OCI-LY3 (cell line): ENCODE results near the gene SUPT3H.

Source experiments
- H2AFZ ChIP-seq: fragments of 200-600, 300-600 bp; shearing (Covaris generic); 2 replicates; pipeline ENCODE4 v1.6.0; 2014; ENCODE audit warnings: antibody characterized with exemption, low read depth, low read length
- H3K27ac ChIP-seq: fragments of 200-600, 300-600 bp; sonication (generic); 2 replicates; pipeline ENCODE4 v1.5.1; 2014; ENCODE audit warnings: mild to moderate bottlenecking, low read length, moderate library complexity, mixed read lengths
- H3K27me3 ChIP-seq: fragments of 200-600, 300-600 bp; sonication (generic); 2 replicates; pipeline ENCODE4 v1.6.1; 2014; ENCODE audit warnings: low read depth, low read length, mixed read lengths
- H3K36me3 ChIP-seq: fragments of 200-600, 300-600 bp; sonication (generic); replicated peaks from 2 replicates; pipeline ENCODE3; 2014; ENCODE audit warnings: low read depth, low read length, mixed read lengths
- H3K4me1 ChIP-seq: fragments of 300-600, 200-600 bp; sonication (generic); 2 replicates; pipeline ENCODE4 v1.6.1; 2014; ENCODE audit warnings: low read length, mixed read lengths
- H3K4me2 ChIP-seq: fragments of 200-600, 300-600 bp; sonication (generic); 2 replicates; pipeline ENCODE4 v1.6.1; 2014; ENCODE audit warnings: low read length, mixed read lengths
- H3K4me3 ChIP-seq: fragments of 300-600, 200-600 bp; sonication (generic); 2 replicates; pipeline ENCODE4 v1.5.1; 2014; ENCODE audit warnings: antibody characterized with exemption, mild to moderate bottlenecking, low read length, moderate library complexity
- H3K79me2 ChIP-seq: fragments of 300-600, 200-600 bp; shearing (Covaris generic); 2 replicates; pipeline ENCODE4 v1.6.1; 2014; ENCODE audit warnings: mild to moderate bottlenecking, low read length, mixed read lengths
- H3K9ac ChIP-seq: fragments of 300-600, 200-600 bp; shearing (Covaris generic); 2 replicates; pipeline ENCODE4 v1.6.0; 2014; ENCODE audit warnings: mild to moderate bottlenecking, low read length, moderate library complexity
- H3K9me3 ChIP-seq: fragments of 200-600, 300-600 bp; shearing (Covaris generic); 2 replicates; pipeline ENCODE4 v1.6.1; 2014; ENCODE audit warnings: low read length, mixed read lengths; ENCODE audit not compliant: insufficient read depth
- H4K20me1 ChIP-seq: fragments of 200-600, 300-600 bp; sonication (generic); 2 replicates; pipeline ENCODE4 v1.6.1; 2016; ENCODE audit warnings: low read length, mixed read lengths; ENCODE audit not compliant: insufficient read depth
- CTCF ChIP-seq: fragments of 200-600, 300-600 bp; sonication (generic); IDR thresholded peaks from 2 replicates; pipeline ENCODE4 v1.5.1; 2014; ENCODE audit warnings: antibody characterized with exemption, low read length, low read depth
- EZH2phosphoT487 ChIP-seq: fragments of 200-600 bp; shearing (Covaris generic); IDR thresholded peaks from 2 replicates; pipeline ENCODE4 v1.6.1; 2018; ENCODE audit warnings: antibody characterized with exemption, mixed run types, low read depth

Gene SUPT3H

DNA sequence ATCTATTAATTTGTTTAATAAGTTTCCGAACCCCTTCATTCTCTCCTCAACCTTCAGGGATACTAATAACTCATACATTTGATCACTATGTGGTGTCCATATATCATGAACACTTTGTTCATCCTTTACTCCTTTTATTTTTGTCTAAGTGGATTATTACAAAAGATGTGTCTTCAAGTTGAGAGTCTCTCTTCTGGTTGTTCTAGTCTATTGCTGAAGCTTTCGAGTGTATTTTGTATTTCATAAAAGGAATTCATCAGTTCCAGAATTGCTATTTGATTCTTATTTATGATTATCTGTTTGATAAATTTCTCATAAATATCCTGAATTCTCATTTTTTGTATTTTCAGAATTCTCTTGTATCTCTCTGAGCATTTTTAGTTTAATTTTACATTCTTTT is 146.1 kb downstream of the SUPT3H start:
- H3K9me3 ChIP-seq = peaks cover 16% of the 10 kb centered on the region; the same call in 1 of the 2 replicates
- no peak overlapping the region for H3K27ac ChIP-seq
- no peaks in the 10 kb centered on the region for H3K27me3 ChIP-seq
- H4K20me1 ChIP-seq = no peaks in the 10 kb centered on the region
- H3K4me3 ChIP-seq = no peak overlapping the region
- no peaks in the 10 kb centered on the region for H3K79me2 ChIP-seq
- no peak overlapping the region for H3K4me2 ChIP-seq
- no peaks in the 10 kb centered on the region for H3K4me1 ChIP-seq
- H3K9ac ChIP-seq = no peak overlapping the region
- TF ChIP-seq CTCF = no peak
- TF ChIP-seq EZH2phosphoT487 = no peak
- H3K36me3 ChIP-seq = peaks cover 9% of the 10 kb centered on the region
- no peak overlapping the region for H2AFZ ChIP-seq

- no peaks in the 10 kb centered on the region for H4K20me1 ChIP-seq
- H3K4me2 ChIP-seq = no peak overlapping the region
- no peak overlapping the region for H2AFZ ChIP-seq
- H3K36me3 ChIP-seq = peaks cover 9% of the 10 kb centered on the region
- peaks cover 16% of the 10 kb centered on the region; the same call in 1 of the 2 replicates for H3K9me3 ChIP-seq
- H3K4me1 ChIP-seq = no peaks in the 10 kb centered on the region
- H3K27me3 ChIP-seq = no peaks in the 10 kb centered on the region
- H3K27ac ChIP-seq = no peak overlapping the region
- H3K79me2 ChIP-seq = no peaks in the 10 kb centered on the region
- H3K4me3 ChIP-seq = no peak overlapping the region
- no peak overlapping the region for H3K9ac ChIP-seq
- no peak for TF ChIP-seq CTCF
- no peak for TF ChIP-seq EZH2phosphoT487
These were observed 148.3 kb downstream of the SUPT3H start for GRCh38 chr6:45229416-45229815.

DNA sequence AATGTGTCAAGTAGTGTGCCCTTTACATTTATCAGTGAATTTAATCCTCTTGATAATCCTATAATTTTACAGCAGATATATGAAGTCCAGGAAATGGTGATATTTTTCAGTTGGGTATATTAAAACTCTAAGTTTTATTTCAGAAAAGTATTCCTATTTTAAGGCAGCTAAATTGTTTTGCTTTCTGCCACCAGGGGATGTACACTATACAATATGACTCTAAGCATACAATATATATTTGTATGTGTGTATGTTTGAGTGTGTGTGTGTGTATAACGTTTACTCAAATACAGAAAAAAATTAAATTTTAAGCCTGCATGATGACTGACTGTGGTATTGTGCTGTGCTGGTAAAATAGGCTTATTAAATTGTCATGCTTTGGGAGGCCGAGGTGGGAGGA is 151.7 kb downstream of the SUPT3H start:
- Histone ChIP-seq H3K4me1 (no peaks in the 10 kb centered on the region), H3K27me3 (no peaks in the 10 kb centered on the region), H3K9me3 (peaks cover 2% of the 10 kb centered on the region; the same call in 1 of the 2 replicates), H3K36me3 (no peaks in the 10 kb centered on the region), H3K9ac (no peak overlapping the region), H3K4me2 (no peak overlapping the region), H3K79me2 (no peaks in the 10 kb centered on the region), H3K27ac (no peak overlapping the region), H3K4me3 (no peak overlapping the region), H4K20me1 (no peaks in the 10 kb centered on the region), H2AFZ (no peak overlapping the region)
- TF ChIP-seq CTCF = no peak
- TF ChIP-seq EZH2phosphoT487 = no peak

GRCh38 chr6:45222380-45222779 is 155.4 kb downstream of the SUPT3H start:
- Histone ChIP-seq H4K20me1 (no peaks in the 10 kb centered on the region), H3K9me3 (no peaks in the 10 kb centered on the region), H3K4me1 (no peaks in the 10 kb centered on the region), H2AFZ (no peak overlapping the region), H3K4me3 (no peak overlapping the region), H3K9ac (no peak overlapping the region), H3K79me2 (no peaks in the 10 kb centered on the region), H3K27me3 (no peaks in the 10 kb centered on the region), H3K27ac (no peak overlapping the region), H3K36me3 (no peaks in the 10 kb centered on the region), H3K4me2 (no peak overlapping the region)
- TF ChIP-seq EZH2phosphoT487 = no peak
- no peak for TF ChIP-seq CTCF
